ENCODE results near the gene PDIA4.
"Not testable (repeated sequence)": the region's sequence is repeated elsewhere in the genome, so short reads cannot be mapped to it uniquely, and the experiment has no call there.

PDIA4 gene

GRCh38 chr7:149031353-149031910, 3.1 kb upstream of the PDIA4 start:
- DNase-seq: no peak

- not testable (repeated sequence) for DNase-seq
Measured at GRCh38 chr7:149030439-149030838, 2.1 kb upstream of the PDIA4 start.

GRCh38 chr7:149027611-149028345, 527 bp downstream of the PDIA4 start:
- DNase-seq: no peak

- no peak for DNase-seq
Measured at GRCh38 chr7:149027055-149027454, 1.2 kb downstream of the PDIA4 start.

- DNase-seq: no peak
Measured at GRCh38 chr7:149023662-149024061, 4.6 kb downstream of the PDIA4 start.

GRCh38 chr7:149022756-149023360, 5.4 kb downstream of the PDIA4 start:
- no peak for DNase-seq

- DNase-seq: no peak
Measured at GRCh38 chr7:149021725-149022062, 6.6 kb downstream of the PDIA4 start.

- DNase-seq: no peak
Measured at GRCh38 chr7:149020483-149020882, 7.8 kb downstream of the PDIA4 start.

GRCh38 chr7:149016876-149017275, 11.4 kb downstream of the PDIA4 start:
- DNase-seq: no peak

GRCh38 chr7:149014309-149014708, 14.0 kb downstream of the PDIA4 start:
- DNase-seq: no peak

GRCh38 chr7:149013876-149014275, 14.4 kb downstream of the PDIA4 start:
- DNase-seq: no peak

- not testable (repeated sequence) for DNase-seq
Measured at GRCh38 chr7:149012730-149013129, 15.6 kb downstream of the PDIA4 start.

- no peak for DNase-seq
Measured at GRCh38 chr7:149011491-149011890, 16.8 kb downstream of the PDIA4 start.

GRCh38 chr7:149010451-149010850, 17.9 kb downstream of the PDIA4 start:
- DNase-seq: no peak

- no peak for DNase-seq
Measured at GRCh38 chr7:149009527-149009926, 18.8 kb downstream of the PDIA4 start.

- no peak for DNase-seq
Measured at GRCh38 chr7:149007611-149008010, 20.7 kb downstream of the PDIA4 start.

- no peak for DNase-seq
Measured at GRCh38 chr7:149007146-149007545, 21.2 kb downstream of the PDIA4 start.

GRCh38 chr7:149006345-149006725, 22.0 kb downstream of the PDIA4 start:
- no peak for DNase-seq

GRCh38 chr7:149005427-149006344, 22.6 kb downstream of the PDIA4 start:
- DNase-seq: peak; percentile 26

- no peak for DNase-seq
Measured at GRCh38 chr7:149004405-149005370, 23.6 kb downstream of the PDIA4 start.

- no peak for DNase-seq
Measured at GRCh38 chr7:149003560-149004305, 24.6 kb downstream of the PDIA4 start.
